Measurements from ENCODE around the gene TRUB1.

DNA sequence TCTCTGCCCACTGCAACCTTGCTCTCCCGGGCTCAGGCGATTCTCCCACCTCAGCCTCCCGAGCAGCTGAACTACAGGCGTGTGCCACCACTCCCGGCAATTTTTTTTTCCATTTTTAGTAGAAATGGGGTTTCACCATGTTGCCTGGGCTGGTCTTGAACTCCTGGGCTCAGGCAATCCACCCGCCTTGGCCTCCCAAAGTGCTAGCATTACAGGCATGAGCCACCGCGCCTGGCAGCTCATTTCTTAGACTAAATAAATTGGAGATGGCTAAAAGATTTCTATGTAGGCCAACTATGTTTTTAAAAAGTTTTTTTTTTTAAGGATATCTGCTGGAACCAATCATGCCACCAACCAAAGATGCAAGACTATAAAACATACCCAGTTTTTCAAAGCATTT lies 67.8 kb downstream of the TRUB1 start:
- TF ChIP-seq, protein P1, sequence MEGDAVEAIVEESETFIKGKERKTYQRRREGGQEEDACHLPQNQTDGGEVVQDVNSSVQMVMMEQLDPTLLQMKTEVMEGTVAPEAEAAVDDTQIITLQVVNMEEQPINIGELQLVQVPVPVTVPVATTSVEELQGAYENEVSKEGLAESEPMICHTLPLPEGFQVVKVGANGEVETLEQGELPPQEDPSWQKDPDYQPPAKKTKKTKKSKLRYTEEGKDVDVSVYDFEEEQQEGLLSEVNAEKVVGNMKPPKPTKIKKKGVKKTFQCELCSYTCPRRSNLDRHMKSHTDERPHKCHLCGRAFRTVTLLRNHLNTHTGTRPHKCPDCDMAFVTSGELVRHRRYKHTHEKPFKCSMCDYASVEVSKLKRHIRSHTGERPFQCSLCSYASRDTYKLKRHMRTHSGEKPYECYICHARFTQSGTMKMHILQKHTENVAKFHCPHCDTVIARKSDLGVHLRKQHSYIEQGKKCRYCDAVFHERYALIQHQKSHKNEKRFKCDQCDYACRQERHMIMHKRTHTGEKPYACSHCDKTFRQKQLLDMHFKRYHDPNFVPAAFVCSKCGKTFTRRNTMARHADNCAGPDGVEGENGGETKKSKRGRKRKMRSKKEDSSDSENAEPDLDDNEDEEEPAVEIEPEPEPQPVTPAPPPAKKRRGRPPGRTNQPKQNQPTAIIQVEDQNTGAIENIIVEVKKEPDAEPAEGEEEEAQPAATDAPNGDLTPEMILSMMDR (IDR thresholded peaks at IDR 0.05): no peak
- TF ChIP-seq POLR2A (IDR thresholded peaks at IDR 0.05): no peak
